NCI-H2081 treated with DMSO at 0.1 percent for 48 hours (cell line): ENCODE measurements around the gene NPTXR.

Experiments used
- DNase-seq: peaks from one replicate; lab custom pipeline; 2025; lab: John Stamatoyannopoulos, UW

NPTXR gene

GRCh38 chr22:38843657-38844314 lies at the start of gene NPTXR:
Gene NPTXR, minus strand, starts transcription at chr22:38844028.
- DNase-seq, result no peak

GRCh38 chr22:38891256-38891655 lies 47.4 kb upstream of the NPTXR start:
- no peak for DNase-seq

DNA sequence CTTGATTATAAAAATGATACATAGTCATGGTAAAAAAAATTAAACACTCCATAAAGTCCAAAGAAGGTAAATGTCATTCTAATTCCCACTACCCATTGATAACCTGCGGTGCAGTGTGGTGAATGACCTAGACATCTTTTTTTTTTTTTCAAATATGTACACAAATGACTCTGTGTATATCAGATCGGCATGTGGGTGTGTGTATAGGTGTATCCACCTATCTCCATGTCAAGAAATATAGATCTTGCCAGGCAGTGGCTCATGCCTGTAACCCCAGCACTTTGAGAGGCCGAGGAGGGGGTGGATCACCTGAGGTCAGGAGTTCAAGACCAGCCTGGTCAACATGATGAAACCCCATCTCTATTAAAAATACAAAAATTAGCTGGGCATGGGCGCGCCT lies 46.5 kb upstream of the NPTXR start:
- no peak for DNase-seq

DNA sequence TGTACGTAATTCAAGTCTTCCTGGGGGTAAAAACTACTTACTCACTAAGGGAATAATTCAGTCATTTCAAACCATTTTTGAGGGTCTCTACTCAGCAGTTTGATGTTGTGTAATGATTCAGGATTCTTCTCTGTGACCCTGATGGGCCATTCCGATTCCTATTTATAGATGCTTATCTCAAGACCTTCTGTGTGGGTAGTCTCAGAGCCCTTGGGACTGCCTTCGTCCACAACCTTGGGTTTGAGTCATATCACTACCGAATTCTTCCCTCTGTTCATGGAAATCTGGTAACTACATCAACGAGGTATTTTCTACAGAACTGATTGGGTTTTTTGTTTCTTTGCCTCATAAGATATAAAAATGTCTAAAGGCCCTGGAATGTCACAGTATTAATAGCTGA lies 42.5 kb upstream of the NPTXR start:
- no peak for DNase-seq

DNA sequence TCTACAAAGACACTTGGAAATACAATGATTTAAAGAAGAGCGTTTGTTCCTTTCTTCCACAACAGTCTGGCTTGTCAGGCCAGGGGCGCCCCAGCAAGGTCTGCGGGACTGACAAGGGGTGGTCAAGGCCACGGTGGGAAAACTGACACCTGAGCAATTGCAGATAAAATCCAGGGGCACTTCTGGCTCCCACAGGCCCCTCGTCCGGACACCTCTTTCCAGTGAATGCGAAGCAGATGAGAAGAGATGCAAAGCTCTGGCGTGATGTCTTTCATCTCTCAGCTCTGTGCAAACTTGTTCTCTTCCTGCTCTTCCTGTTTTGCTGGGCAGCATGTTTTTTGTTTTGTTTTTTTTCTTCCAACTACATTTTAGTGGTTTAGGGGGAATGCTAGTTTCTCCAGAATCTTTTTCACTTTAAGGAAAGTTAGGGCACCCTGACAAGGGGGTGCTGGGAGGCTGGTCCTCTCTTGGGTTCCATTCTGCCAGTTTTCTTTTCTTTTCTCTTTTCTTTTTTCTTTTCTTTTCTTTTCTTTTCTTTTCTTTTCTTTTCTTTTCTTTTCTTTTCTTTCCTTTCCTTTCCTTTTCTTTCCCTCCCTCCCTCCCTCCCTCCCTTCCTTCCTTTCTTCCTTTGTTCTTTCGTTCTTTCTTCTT lies 39.3 kb upstream of the NPTXR start:
- no peak for DNase-seq

GRCh38 chr22:38881997-38882879 lies 38.4 kb upstream of the NPTXR start:
- DNase-seq, result no peak

- DNase-seq, result no peak
These were observed 37.6 kb upstream of the NPTXR start for GRCh38 chr22:38881464-38881871.

- no peak for DNase-seq
These were observed 36.1 kb upstream of the NPTXR start for GRCh38 chr22:38879961-38880360.

GRCh38 chr22:38879108-38879729 lies 35.4 kb upstream of the NPTXR start:
- DNase-seq, result no peak

DNA sequence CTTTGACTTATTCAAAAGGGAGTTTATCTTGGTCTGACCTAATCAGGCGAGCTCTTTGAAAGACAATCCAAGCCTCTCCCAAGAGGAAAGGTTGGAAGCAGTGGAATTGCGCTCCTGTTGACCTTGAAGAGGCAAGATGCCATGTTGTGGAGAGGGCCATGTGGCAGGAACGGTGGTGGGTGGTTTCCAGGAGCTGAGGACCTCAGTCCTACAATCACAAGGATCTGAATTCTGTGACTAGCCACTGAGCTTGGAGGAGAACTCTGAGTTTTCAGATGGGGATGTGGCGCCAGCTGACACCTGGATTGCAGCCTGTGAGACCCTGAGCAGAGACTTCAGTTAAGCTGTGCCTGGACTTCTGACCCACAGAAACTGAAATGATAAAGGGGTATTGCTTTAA lies 34.2 kb upstream of the NPTXR start:
- no peak for DNase-seq

GRCh38 chr22:38874529-38875222 lies 30.8 kb upstream of the NPTXR start:
- no peak for DNase-seq

GRCh38 chr22:38873469-38874411 lies 29.9 kb upstream of the NPTXR start:
- DNase-seq, result no peak

DNA sequence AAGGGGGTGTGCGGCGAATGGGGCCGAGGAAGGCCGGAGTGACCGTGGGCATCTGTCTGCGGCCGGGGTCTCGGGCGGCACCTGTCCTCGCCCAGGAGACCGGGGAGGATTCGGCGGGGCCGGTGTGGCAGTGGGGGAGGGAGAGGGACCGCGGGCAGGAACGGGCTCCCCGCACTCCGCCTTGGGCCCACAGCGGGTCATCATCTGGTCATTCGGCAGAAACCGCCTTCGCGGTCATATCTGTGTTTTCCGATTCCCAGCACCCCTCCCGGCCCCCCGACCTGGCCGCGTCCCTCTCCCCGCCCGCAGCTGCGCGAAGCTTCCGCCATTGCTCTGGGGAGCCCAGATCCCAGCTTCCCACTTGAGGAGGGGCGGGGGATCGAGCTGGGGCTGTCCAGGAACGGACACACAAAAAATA lies 29.0 kb upstream of the NPTXR start:
- no peak for DNase-seq

DNA sequence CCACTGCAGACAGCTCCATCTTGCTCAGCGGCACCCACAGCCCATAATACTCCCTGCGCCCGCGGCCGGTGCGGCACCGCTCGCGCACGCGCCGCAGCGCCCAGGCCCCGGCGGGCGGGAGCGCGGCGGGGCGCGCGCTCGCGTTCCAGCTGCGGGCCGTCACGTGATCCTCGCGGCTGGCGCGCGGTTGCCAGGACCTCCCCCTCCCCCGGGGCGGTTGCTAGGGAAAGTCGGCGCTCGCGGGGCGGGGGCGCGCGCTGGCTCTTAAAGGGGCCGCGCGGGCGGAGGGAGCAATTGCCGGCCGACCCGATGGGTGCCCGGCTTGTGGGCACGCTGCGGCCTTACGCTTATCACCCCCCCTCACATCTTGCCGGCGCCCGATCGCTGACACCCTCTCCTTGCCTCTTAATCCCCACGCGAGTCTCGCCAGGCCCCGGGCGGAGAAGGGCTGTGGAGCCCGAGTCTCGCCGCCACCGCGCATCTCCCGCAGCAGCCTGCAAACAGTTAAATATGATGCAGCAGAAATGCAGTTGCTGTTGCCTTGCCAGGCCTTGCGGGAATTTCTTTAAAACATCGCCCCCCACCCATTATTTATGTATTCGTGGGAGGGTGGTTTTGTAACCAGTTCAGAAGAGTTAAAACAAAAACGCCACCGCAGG lies 28.5 kb upstream of the NPTXR start, which contains the start of gene CBX6:
Gene CBX6, minus strand, starts transcription at position 45 of the 659 bp plus-strand sequence. Its CDS starts 26 bp downstream, at position 19.
- peak; percentile 58 for DNase-seq

DNA sequence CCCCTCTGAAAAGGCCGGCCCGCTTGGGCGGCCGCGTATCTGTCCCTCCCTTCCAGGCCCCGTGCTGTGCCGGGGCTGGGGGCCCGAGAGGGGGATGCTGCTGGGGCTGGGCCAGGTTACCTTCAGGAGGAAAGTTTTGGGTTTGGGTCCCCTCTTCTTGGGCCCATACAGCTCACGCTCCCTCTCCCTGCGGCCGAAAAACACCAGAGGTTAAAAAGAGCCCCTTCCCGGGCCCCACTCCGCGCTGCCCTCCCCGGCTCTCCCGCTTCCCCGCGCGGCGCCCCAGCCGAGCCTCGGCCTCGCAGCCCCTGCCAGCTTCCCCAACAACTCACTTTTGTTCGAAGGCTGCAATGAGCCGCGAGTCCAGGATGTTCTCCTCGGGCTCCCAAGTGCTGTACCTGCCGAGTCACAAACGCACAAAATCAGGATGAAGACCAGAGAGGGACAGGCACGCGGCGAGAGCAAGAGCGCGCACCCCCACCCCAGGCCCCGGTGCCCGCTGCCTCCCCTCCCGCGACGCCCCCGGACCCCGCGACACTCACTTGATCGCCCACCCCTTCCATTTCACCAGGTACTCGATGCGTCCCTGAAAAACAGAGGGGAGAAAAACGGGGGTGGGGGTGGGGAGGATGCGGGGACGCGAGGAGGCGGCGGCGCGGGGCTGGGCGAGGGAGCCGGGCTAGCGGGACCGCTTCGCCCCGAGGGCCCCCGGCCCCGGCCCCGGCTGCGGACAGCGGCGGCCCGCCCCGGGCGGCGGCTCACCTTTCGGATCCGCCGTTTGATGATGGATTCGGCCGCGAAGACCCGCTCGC lies 27.7 kb upstream of the NPTXR start:
- DNase-seq, result no peak

DNA sequence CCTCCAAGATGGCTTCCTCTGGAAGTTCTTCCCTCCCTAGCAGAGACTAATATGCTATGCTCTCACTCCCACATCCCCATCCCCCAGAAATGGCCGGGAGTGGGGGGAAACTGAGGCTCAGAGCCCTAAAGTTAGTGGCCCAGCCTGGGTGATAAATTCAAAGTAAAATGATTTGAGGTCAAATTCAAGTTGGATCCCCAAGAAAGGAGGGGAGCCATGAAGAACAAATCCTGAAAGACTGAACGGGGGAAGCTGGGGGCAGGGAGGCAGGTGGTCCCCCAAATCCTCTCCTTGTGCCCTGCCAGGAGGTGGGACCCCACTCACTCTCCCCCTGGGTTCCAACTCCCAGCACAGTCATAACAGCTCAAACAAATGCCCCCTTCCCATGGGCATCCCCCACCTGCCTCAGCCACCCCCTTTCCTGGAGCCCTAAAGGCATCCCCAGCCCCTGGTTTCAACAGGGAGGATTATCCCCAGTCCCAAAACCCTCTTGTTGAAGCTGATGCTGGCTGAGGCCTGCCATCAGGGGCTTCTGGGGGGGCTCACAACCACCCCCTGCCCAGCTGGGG lies 27.0 kb upstream of the NPTXR start:
- DNase-seq, result no peak

- DNase-seq, result peak; percentile 13
These were observed 26.5 kb upstream of the NPTXR start for GRCh38 chr22:38870312-38870741.

- DNase-seq, result no peak
These were observed 25.8 kb upstream of the NPTXR start for GRCh38 chr22:38869663-38870062.
